ENCODE data around the gene TAF13. TPM values are rescaled to one million over a fixed set of nuclear protein-coding genes. Genes with fewer than 3 reads are reported as not detected.

The TAF13 gene
- 270 and 351 TPM in 2 replicates for total RNA-seq (2014; rRNA removed; shearing (Covaris generic))

- peak; percentile 99 for DNase-seq (ENCODE audit: low read depth)
Observed at GRCh38 chr1:109075531-109076490, at the start of gene TAF13. Gene TAF13 (minus strand): TSS chr1:109076003. CDS start chr1:109075947, 56 bp downstream.

- DNase-seq (ENCODE audit: low read depth), result no peak
Observed at GRCh38 chr1:109120356-109120755, 44.6 kb upstream of the TAF13 start.

GRCh38 chr1:109118089-109118488, 42.3 kb upstream of the TAF13 start:
- no peak for DNase-seq (ENCODE audit: low read depth)

- no peak for DNase-seq (ENCODE audit: low read depth)
Observed at GRCh38 chr1:109116286-109116685, 40.5 kb upstream of the TAF13 start.

GRCh38 chr1:109115685-109116084, 39.9 kb upstream of the TAF13 start:
- DNase-seq (ENCODE audit: low read depth), result no peak

GRCh38 chr1:109114342-109114674, 38.5 kb upstream of the TAF13 start:
- DNase-seq (ENCODE audit: low read depth), result no peak

GRCh38 chr1:109113590-109114341, 38.0 kb upstream of the TAF13 start, which contains the start of gene ELAPOR1:
Gene ELAPOR1 (plus strand): TSS chr1:109114115. CDS start chr1:109114184, 69 bp downstream.
- DNase-seq (ENCODE audit: low read depth), result peak; percentile 39

- DNase-seq (ENCODE audit: low read depth), result peak; percentile 95
Observed at GRCh38 chr1:109112652-109113285, 37.0 kb upstream of the TAF13 start.

GRCh38 chr1:109112056-109112651, 36.4 kb upstream of the TAF13 start:
- DNase-seq (ENCODE audit: low read depth), result peak; percentile 29

GRCh38 chr1:109111386-109112055, 35.7 kb upstream of the TAF13 start:
- DNase-seq (ENCODE audit: low read depth), result no peak

GRCh38 chr1:109109906-109110305, 34.1 kb upstream of the TAF13 start:
- DNase-seq (ENCODE audit: low read depth), result no peak

- DNase-seq (ENCODE audit: low read depth), result no peak
Observed at GRCh38 chr1:109107785-109108184, 32.0 kb upstream of the TAF13 start.

- DNase-seq (ENCODE audit: low read depth), result no peak
Observed at GRCh38 chr1:109105881-109106280, 30.1 kb upstream of the TAF13 start.

GRCh38 chr1:109104364-109105151, 28.8 kb upstream of the TAF13 start:
- DNase-seq (ENCODE audit: low read depth), result no peak

- DNase-seq (ENCODE audit: low read depth), result peak; percentile 99
Observed at GRCh38 chr1:109099938-109100773, 24.4 kb upstream of the TAF13 start.

- DNase-seq (ENCODE audit: low read depth), result no peak
Observed at GRCh38 chr1:109096120-109096519, 20.3 kb upstream of the TAF13 start.

- DNase-seq (ENCODE audit: low read depth), result no peak
Observed at GRCh38 chr1:109095631-109096030, 19.8 kb upstream of the TAF13 start.

GRCh38 chr1:109094871-109095270, 19.1 kb upstream of the TAF13 start:
- no peak for DNase-seq (ENCODE audit: low read depth)

GRCh38 chr1:109094377-109094803, 18.6 kb upstream of the TAF13 start:
- DNase-seq (ENCODE audit: low read depth), result peak; percentile 43

Data from Daoy (cell line).